ENCODE results near the gene POTEM.
"Not testable (repeated sequence)": the region's sequence is repeated elsewhere in the genome, so short reads cannot be mapped to it uniquely, and the experiment has no call there.

Gene POTEM

DNA sequence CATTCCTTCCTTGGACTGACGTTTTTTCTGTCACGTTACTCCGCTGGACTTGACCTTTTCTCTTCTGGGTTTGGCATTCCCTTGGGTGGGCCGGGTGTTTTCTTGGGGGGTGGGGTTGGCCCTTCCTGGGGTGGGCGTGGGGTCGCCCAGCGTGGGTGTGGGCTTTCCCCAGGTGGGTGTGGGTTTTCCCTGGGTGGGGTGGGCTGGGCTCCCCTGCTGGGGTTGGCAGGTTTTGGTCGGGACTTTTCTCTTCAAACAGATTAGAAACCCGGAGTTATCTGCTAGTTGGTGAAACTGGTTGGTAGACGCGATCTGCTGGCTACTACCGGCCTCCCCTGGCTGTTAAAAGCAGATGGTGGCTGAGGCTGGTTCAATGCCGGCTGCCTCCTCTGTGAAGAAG, at the start of gene POTEM:
Gene POTEM (plus strand): TSS at position 301 of the 400 bp plus-strand sequence. CDS start 52 bp downstream, at position 353.
- H3K4me3 ChIP-seq (ENCODE audit: low read depth, low read length); DNase-seq (ENCODE audit: low read depth); in situ Hi-C loops (cut with HindIII; ENCODE audit: low sequenced_read_pairs): not testable (repeated sequence)

DNA sequence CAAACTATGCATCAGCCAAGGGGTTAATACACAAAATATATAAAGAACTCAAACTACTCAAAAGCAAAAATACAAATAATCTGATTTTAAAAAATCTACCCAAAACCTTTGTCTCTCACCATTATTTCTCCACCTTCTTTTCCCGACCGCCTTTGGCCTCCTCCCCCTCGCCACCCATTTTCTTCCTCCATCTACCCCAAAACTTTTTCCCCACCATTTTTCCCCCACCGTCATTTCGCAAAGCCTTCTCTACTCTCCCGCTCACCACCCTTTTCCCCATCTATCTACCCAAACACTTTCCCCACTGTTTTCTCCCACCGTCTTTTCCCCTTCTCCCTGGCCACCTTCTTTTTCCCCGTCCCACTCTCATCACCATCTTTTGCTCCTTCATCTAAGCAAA, 48.9 kb upstream of the POTEM start:
- H3K4me3 ChIP-seq (ENCODE audit: low read depth, low read length); in situ Hi-C loops (cut with HindIII; ENCODE audit: low sequenced_read_pairs); DNase-seq (ENCODE audit: low read depth): not testable (repeated sequence)

DNA sequence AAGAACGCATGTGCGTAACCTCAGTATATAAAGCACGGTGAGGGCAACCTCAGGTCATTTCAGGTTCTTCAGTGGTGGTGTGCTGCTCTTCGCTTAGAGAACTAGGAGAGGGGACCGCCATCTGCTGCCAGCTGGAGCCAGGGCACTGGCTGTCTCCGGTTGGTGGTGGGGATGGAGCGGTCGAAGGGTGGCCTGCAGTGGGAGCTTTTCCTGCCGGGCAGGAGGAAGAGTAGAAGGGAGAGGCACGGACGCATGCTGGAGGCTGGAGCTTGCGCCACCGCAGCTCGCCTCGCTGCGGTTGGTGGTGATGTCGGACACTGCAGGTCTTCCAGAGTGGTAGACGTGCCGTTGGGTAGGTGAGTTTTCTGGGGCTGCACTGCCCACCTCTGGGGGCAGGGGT, 47.2 kb upstream of the POTEM start:
- DNase-seq (ENCODE audit: low read depth); H3K4me3 ChIP-seq (ENCODE audit: low read depth, low read length); in situ Hi-C loops (cut with HindIII; ENCODE audit: low sequenced_read_pairs): not testable (repeated sequence)

DNA sequence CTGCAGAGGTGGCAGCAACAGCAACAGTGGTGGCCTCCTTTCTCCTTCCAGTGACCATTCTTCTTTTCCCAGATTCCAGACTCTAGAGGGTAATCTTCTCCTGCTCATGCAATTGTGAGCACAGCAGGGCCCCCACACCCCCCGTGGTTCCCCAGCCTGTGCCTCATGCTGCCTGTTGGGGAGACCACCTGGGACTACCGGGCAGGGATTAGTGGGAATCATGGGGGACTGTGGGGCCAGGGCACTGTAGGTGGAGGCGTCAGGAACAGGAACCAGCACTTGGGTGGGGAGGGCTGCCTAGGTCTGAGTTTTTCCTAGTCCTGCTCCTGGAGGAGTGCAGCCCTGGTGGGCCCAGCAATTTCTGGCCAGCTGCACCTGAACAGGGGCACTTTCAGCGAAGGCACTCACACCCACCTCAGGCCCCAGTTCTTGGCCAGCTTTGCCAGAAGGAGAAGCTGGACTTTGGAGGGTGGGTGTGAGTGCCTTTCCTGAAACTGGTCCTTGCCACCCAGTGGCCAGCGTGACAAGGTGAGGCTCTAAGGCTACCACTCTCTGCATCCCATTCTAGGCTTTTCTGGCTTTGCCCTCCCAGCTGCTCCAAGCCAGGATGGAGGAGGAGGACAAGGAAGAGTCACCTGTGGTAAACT, 46.1 kb upstream of the POTEM start:
- H3K4me3 ChIP-seq (ENCODE audit: low read depth, low read length); DNase-seq (ENCODE audit: low read depth); in situ Hi-C loops (cut with HindIII; ENCODE audit: low sequenced_read_pairs): not testable (repeated sequence)

DNA sequence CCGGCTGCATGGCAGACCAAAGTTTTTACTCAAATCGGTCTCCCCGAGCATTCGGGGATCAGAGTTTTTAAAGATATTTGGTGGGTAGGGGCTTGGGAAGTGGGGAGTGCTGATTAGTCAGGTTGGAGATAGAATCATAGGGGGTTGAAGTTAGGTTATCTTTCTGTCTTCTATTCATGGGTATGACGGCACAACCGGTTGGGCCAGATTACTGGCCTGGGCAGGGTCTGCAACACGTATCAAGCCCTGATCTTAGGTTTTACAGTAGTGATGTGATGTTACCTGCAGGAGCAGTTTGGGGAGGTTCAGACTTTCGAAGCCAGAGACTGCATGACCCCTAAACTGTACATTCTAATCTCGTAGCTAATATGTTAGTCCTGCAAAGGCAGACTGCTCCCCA, 30.4 kb upstream of the POTEM start:
- H3K4me3 ChIP-seq (ENCODE audit: low read depth, low read length); DNase-seq (ENCODE audit: low read depth); in situ Hi-C loops (cut with HindIII; ENCODE audit: low sequenced_read_pairs): not testable (repeated sequence)

DNA sequence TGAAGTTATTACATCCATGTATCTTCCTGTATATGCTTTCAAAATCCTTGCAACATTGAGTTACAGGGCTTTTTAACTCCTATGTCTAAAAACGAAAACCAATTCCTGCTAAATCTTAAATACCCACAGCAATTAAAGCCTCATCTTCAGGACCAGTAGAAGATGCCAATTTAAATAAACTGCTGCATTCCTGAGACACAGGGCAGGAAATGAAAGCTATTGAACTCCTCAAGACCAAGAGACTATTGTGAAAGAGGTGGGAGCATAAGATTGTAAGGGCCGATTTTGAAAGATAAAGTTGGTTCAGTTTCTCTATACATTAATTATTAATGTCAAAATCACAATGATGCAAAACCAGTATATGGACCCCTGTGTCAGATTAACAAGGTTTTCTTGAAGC, 28.5 kb upstream of the POTEM start:
- DNase-seq (ENCODE audit: low read depth); H3K4me3 ChIP-seq (ENCODE audit: low read depth, low read length); in situ Hi-C loops (cut with HindIII; ENCODE audit: low sequenced_read_pairs): not testable (repeated sequence)

DNA sequence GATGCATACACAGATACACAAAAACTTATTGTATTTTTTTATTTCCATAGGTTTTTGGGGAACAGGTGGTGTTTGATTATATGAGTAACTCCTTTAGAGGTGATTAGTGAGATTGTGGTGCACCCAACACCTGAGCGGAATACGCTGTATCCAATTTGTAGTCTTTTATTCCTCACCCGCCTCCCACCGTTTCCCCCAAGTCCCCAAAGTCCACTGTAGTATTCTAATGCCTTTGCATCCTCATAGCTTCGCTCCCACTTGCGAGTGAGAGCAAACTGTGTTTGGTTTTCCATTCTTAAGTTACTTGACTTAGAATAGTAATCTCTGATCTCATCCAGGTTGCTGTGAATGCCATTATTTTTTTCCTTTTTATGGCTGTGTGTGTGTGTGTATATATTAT, 17.3 kb upstream of the POTEM start:
- H3K4me3 ChIP-seq (ENCODE audit: low read depth, low read length); DNase-seq (ENCODE audit: low read depth); in situ Hi-C loops (cut with HindIII; ENCODE audit: low sequenced_read_pairs): not testable (repeated sequence)

DNA sequence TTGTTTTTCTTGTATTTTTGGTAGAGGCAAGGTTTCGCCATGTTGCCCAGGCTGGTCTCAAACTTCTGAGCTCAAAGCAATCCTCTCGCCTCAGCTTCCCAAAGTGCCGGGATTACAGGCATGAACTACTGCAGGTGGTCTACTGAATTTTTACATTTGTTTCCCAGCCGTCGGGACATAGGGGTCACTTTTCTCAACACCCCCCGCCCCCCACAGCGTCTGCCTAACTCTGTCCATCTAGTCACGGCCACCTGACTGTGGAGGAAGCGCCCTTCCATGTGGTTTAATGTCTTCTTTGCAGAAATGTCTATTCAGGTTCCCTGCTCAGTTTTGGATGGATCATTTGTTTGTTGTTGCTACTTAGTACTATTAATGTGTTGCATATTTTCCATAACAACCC, 14.1 kb upstream of the POTEM start:
- in situ Hi-C loops (cut with HindIII; ENCODE audit: low sequenced_read_pairs); DNase-seq (ENCODE audit: low read depth); H3K4me3 ChIP-seq (ENCODE audit: low read depth, low read length): not testable (repeated sequence)

DNA sequence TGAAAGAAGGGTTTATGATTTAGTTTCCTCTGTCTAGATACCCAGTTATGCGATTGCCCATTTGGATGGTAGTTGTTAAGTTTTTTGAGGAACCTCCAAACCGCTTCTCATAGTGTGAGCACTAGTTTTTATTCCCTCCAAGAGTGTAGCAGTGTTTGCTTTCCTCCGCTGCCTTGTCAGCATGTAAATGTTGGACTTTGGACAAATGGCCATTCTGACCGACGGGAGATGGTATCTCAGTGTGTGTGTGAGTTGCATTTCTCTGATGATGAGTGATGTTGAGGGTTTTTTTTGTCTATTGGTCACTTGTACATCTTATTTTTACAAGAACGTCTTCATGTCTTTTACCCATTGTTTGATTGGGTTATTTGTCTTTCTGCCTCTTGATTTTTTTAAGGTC, 11.4 kb upstream of the POTEM start:
- in situ Hi-C loops (cut with HindIII; ENCODE audit: low sequenced_read_pairs): not testable (repeated sequence)

DNA sequence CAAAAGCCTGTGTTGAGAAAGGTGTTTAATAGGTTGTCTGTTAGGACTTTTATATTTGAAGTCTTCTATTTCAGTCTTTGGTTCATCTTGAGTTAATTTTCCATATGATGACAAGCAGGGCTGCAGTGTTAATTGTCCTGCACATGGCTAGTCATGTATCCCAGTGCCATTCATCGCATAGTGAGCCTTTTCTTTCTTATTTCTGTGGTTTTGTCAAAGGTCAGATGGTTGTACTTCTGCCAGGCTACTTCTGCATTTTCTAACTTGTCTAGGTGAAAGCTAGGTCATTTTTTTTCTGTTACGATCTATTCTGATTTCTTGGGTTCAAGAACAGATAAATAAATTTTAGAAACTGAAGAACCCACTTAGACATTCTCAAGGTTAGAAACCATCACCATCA, 5.7 kb upstream of the POTEM start:
- DNase-seq (ENCODE audit: low read depth); H3K4me3 ChIP-seq (ENCODE audit: low read depth, low read length); in situ Hi-C loops (cut with HindIII; ENCODE audit: low sequenced_read_pairs): not testable (repeated sequence)

More for the DNA sequence above, 11.4 kb upstream of the POTEM start:
- not testable (repeated sequence) for DNase-seq (ENCODE audit: low read depth); H3K4me3 ChIP-seq (ENCODE audit: low read depth, low read length)

DNA sequence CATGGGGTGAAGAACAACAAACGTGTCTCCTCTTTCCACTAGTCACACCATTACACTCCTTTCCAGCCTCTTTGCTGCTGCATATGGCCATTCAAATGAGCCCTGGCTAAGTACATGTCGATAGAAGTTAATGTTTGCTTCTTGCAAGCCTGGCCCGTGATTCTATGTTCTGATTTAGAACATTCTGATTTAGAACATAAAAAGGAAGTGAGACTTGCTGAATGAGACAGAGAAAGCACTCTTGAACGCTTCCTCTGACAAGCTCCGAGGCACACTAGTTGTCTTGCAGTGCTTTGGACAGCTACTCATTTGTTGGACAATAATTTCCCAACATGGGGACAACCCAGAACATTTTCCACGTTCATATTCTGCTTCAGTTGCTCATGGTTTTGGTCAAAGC, 5.1 kb upstream of the POTEM start:
- in situ Hi-C loops (cut with HindIII; ENCODE audit: low sequenced_read_pairs); DNase-seq (ENCODE audit: low read depth); H3K4me3 ChIP-seq (ENCODE audit: low read depth, low read length): not testable (repeated sequence)

DNA sequence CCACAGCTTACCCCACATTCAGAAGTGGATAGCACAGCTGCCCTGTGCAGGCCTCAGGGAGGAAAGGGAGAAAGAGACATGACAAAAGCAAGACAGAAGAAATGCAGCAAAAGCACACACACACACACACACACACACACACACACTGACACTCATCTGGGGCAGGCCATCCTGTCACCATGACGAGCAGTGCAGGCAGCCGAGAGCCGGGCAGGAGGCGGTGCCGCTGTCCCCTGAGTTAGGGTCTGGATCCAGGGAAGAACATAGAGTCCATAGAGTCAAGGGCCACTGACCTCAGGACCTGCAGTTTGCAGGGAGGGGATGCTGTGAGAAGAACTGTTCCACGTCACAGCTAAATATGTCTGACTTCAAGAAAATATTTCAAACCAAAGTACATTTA, 4.0 kb upstream of the POTEM start:
- H3K4me3 ChIP-seq (ENCODE audit: low read depth, low read length); DNase-seq (ENCODE audit: low read depth); in situ Hi-C loops (cut with HindIII; ENCODE audit: low sequenced_read_pairs): not testable (repeated sequence)

DNA sequence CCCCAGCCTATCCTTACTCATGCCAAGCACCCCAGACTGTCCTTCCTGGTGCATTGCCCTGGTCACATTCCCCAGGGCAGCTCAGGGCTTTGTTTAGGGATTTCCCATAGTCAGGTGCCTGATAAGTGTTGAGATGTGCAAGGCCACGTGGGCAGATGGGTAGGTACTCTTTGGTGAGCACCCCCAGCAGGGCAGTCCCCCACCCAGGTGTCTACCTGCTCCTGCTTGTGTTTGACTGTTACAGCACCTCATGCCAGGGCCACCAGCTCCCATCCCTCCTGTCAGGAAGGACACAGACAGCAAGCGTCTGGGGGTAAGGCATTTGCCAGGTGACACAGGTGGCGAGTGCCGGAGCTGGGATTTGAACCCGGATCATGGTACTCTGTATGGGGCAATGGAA, 2.4 kb upstream of the POTEM start:
- H3K4me3 ChIP-seq (ENCODE audit: low read depth, low read length); in situ Hi-C loops (cut with HindIII; ENCODE audit: low sequenced_read_pairs); DNase-seq (ENCODE audit: low read depth): not testable (repeated sequence)

DNA sequence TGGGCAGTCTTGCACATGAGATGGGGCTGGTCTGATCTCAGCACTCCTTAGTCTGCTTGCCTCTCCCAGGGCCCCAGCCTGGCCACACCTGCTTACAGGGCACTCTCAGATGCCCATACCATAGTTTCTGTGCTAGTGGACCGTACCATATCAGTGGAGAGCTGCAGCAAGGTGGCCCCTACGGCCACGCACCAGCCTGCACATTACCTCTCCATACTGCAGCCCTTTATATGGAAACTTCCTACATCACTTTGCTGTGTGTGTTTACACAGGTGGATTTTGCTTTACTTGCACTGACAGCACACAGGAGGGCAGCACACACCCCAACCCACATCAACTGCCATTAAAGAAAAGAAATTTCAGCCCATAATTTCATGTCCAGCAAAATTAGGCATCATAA, 35.3 kb downstream of the POTEM start:
- H3K4me3 ChIP-seq (ENCODE audit: low read depth, low read length); DNase-seq (ENCODE audit: low read depth); in situ Hi-C loops (cut with HindIII; ENCODE audit: low sequenced_read_pairs): not testable (repeated sequence)

DNA sequence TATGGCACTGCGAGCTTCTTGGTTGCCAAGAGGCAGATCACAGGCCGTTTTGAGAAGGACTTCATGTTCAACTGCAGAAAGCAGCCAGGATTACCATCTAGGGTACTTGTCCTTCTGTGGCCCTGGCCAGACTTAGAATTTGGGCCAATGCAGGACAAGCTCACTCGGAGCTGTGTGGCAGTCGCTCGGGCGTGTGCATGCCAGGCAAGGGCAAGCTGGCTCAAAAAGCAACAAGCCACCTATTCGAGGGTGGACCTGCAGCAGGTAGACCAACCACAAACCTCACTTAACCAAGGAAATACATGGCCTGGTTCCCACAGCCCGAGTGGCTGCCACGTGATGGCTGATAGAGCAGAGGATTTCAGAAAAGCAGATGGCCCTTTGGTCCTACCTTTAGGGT, 39.3 kb downstream of the POTEM start:
- H3K4me3 ChIP-seq (ENCODE audit: low read depth, low read length); DNase-seq (ENCODE audit: low read depth); in situ Hi-C loops (cut with HindIII; ENCODE audit: low sequenced_read_pairs): not testable (repeated sequence)

DNA sequence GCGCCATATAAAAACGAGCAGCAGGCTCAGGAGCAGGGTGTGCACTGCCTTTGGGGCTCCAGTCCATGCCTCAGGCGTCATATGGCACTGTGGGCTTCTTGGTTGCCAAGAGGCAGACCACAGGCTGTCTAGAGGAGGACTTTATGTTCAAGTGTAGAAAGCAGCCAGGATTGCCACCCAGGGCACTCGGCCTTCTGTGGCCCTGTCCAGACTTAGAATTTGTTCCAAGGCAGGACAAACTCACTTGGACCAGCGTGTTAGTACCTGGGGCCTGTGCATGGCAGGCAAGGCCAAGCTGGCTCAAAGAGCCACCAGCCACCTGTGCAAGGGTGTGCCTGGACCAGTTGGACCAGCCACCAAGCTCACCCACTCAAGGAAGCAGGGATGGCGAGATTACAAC, 40.4 kb downstream of the POTEM start:
- DNase-seq (ENCODE audit: low read depth); in situ Hi-C loops (cut with HindIII; ENCODE audit: low sequenced_read_pairs); H3K4me3 ChIP-seq (ENCODE audit: low read depth, low read length): not testable (repeated sequence)

DNA sequence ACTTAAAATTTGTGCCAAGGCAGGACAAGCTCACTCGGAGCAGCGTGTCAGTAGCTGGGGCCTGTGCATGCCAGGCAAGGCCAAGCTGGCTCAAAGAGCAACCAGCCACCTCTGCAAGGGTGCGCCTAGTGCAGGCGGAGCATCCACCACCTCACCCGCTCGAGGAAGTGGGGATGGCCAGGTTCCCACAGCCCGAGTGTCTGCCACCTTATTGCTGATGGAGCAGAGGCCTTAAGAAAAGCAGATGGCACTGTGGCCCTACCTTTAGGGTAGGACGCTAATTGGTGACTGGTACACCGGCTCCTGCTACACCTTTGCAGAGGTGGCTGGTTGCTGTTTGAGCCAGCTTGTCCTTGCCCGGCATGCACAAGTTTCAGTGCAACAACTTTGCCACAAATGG, 43.8 kb downstream of the POTEM start:
- H3K4me3 ChIP-seq (ENCODE audit: low read depth, low read length); DNase-seq (ENCODE audit: low read depth); in situ Hi-C loops (cut with HindIII; ENCODE audit: low sequenced_read_pairs): not testable (repeated sequence)

DNA sequence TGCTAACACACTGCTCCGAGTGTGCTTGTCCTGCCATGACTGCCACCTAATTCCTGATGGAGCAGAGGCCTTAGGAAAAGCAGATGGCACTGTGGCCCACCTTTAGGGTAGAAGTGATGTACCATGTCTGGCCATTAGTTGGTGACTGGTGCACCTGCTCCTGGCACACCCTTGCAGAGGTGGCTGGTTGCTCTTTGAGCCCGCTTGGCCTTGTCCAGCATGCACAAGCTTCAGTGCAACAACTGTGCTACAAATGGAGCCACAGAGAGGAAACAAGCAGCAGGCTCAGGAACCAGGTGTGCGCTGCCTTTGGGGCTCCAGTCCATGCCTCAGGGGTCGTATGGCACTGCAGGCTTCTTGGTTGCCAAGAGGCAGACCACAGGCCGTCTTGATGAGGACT, 44.5 kb downstream of the POTEM start:
- H3K4me3 ChIP-seq (ENCODE audit: low read depth, low read length); DNase-seq (ENCODE audit: low read depth); in situ Hi-C loops (cut with HindIII; ENCODE audit: low sequenced_read_pairs): not testable (repeated sequence)

DNA sequence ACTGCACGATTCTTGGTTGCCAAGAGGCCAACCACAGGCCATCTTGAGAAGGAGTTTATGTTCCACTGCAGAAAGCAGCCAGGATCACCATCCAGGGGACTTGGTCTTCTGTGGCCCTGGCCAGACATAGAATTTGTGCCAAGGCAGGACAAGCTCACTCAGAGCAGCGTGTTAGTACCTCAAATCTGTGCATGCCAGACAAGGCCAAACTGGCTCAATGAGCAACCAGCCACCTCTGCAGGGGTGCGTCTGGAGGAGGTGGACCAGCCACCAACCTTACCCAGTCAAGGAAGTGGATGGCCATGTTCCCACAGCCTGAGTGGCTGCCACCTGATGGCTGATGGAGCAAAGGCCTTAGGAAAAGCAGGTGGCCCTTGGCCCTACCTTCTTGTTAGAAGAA, 48.0 kb downstream of the POTEM start:
- H3K4me3 ChIP-seq (ENCODE audit: low read depth, low read length); in situ Hi-C loops (cut with HindIII; ENCODE audit: low sequenced_read_pairs); DNase-seq (ENCODE audit: low read depth): not testable (repeated sequence)

Measured in astrocyte of the cerebellum (primary cell).